Neutrophil (primary cell): ENCODE results near the gene EZR.

Experiments used
- H3K27ac ChIP-seq: fragments of 200-600 bp; sonication (generic); 2 replicates; pipeline ENCODE4 v1.5.1; 2016; ENCODE audit warnings: mild to moderate bottlenecking, moderate library complexity
- H3K27me3 ChIP-seq: fragments of 200-600 bp; sonication (generic); 2 replicates; pipeline ENCODE4 v1.6.0; 2016; ENCODE audit warnings: mild to moderate bottlenecking
- H3K36me3 ChIP-seq: fragments of 200-600 bp; sonication (generic); 2 replicates; pipeline ENCODE4 v1.5.1; 2017
- H3K4me1 ChIP-seq, 2 experiments: fragments of 200-600 bp in 1 of 2; sonication (generic) in 1 of 2; 1 replicate in 1 of 2; 2 replicates in 1 of 2; pipeline versions ENCODE4 v1.5.1 to v1.6.1; 2013 to 2016; ENCODE audit warnings: low read depth in 1 of 2, low read length in 1 of 2, mild to moderate bottlenecking in 1 of 2, moderate library complexity in 1 of 2; ENCODE audit not compliant: control insufficient read depth in 1 of 2, insufficient read depth in 1 of 2
- H3K4me3 ChIP-seq, 2 experiments: fragments of 200-600 bp in 1 of 2; sonication (generic) in 1 of 2; 1 replicate in 1 of 2; 2 replicates in 1 of 2; pipeline ENCODE4 v1.5.1; 2013 to 2016; ENCODE audit warnings: low read depth in 1 of 2, low read length in 1 of 2, mild to moderate bottlenecking in 1 of 2, moderate library complexity in 1 of 2
- H3K9me3 ChIP-seq: fragments of 200-600 bp; sonication (generic); 2 replicates; pipeline ENCODE4 v1.5.1; 2016
- CTCF ChIP-seq: fragments of 200-600 bp; sonication (generic); IDR thresholded peaks from 2 replicates; pipeline ENCODE4 v1.5.1; 2016; ENCODE audit warnings: antibody characterized with exemption

The EZR gene

GRCh38 chr6:158853072-158853879 is 34.1 kb upstream of the EZR start:
- Histone ChIP-seq H3K4me1 (no peaks in the 10 kb centered on the region), H3K4me3 (no peak overlapping the region), H3K9me3 (no peaks in the 10 kb centered on the region), H3K36me3 (no peaks in the 10 kb centered on the region), H3K27me3 (peaks cover 10% of the 10 kb centered on the region), H3K27ac (no peak overlapping the region)
- no peak for TF ChIP-seq CTCF

GRCh38 chr6:158852312-158853071 is 33.3 kb upstream of the EZR start:
- Histone ChIP-seq H3K4me3 (no peak overlapping the region), H3K36me3 (no peaks in the 10 kb centered on the region), H3K27ac (no peak overlapping the region), H3K4me1 (no peaks in the 10 kb centered on the region), H3K9me3 (no peaks in the 10 kb centered on the region), H3K27me3 (peaks cover 10% of the 10 kb centered on the region)
- no peak for TF ChIP-seq CTCF

- Histone ChIP-seq H3K4me3 (no peak overlapping the region), H3K27me3 (peaks cover 10% of the 10 kb centered on the region), H3K9me3 (no peaks in the 10 kb centered on the region), H3K36me3 (no peaks in the 10 kb centered on the region), H3K4me1 (no peaks in the 10 kb centered on the region), H3K27ac (no peak overlapping the region)
- TF ChIP-seq CTCF, result no peak
Observed at GRCh38 chr6:158850807-158851115, 31.6 kb upstream of the EZR start.

GRCh38 chr6:158849899-158850806 is 31.0 kb upstream of the EZR start:
- Histone ChIP-seq H3K27ac (no peak overlapping the region), H3K36me3 (no peaks in the 10 kb centered on the region), H3K4me1 (no peaks in the 10 kb centered on the region), H3K9me3 (no peaks in the 10 kb centered on the region), H3K27me3 (peaks cover 10% of the 10 kb centered on the region), H3K4me3 (no peak overlapping the region)
- no peak for TF ChIP-seq CTCF

GRCh38 chr6:158848490-158848895 is 29.3 kb upstream of the EZR start:
- Histone ChIP-seq H3K36me3 (no peaks in the 10 kb centered on the region), H3K4me3 (no peak overlapping the region), H3K4me1 (no peaks in the 10 kb centered on the region), H3K27ac (no peak overlapping the region), H3K27me3 (peaks cover 10% of the 10 kb centered on the region), H3K9me3 (no peaks in the 10 kb centered on the region)
- no peak for TF ChIP-seq CTCF
